HFF-Myc (cell line): ENCODE data around the gene SLC16A14.

ENCODE experiments used
- DNase-seq: peaks from one replicate; pipeline ENCODE4 v3.0.0-alpha.2; 2011; ENCODE audit warnings: low read depth; ENCODE audit errors: extremely low read depth
- H3K4me3 ChIP-seq: replicated peaks from 2 replicates; pipeline ENCODE4 v1.5.1; 2011; ENCODE audit warnings: low read depth, mild to moderate bottlenecking, control low read depth, low read length
- CTCF ChIP-seq: IDR thresholded peaks from 2 replicates; pipeline ENCODE4 v1.5.1; 2012; ENCODE audit warnings: mild to moderate bottlenecking, low read depth, low read length, control low read depth; ENCODE audit errors: missing control alignments

The SLC16A14 gene

GRCh38 chr2:230060672-230061293 is 7.9 kb downstream of the SLC16A14 start:
- no peak overlapping the region for H3K4me3 ChIP-seq
- TF ChIP-seq CTCF = no peak
- no peak for DNase-seq

GRCh38 chr2:230053753-230054478 is 14.8 kb downstream of the SLC16A14 start:
- no peak for TF ChIP-seq CTCF
- H3K4me3 ChIP-seq = no peak overlapping the region
- DNase-seq = no peak

GRCh38 chr2:230052299-230052698 is 16.4 kb downstream of the SLC16A14 start:
- no peak overlapping the region for H3K4me3 ChIP-seq
- no peak for TF ChIP-seq CTCF
- DNase-seq = no peak

GRCh38 chr2:230050136-230050535 is 18.6 kb downstream of the SLC16A14 start:
- DNase-seq = no peak
- no peak overlapping the region for H3K4me3 ChIP-seq
- no peak for TF ChIP-seq CTCF

GRCh38 chr2:230048010-230048671 is 20.6 kb downstream of the SLC16A14 start:
- DNase-seq = no peak
- no peak overlapping the region for H3K4me3 ChIP-seq
- TF ChIP-seq CTCF = no peak

GRCh38 chr2:230046491-230046890 is 22.2 kb downstream of the SLC16A14 start:
- no peak for TF ChIP-seq CTCF
- DNase-seq = no peak
- no peak overlapping the region for H3K4me3 ChIP-seq
